HG02610 (cell line): ENCODE measurements around the gene PEX5L.

Experiments used
- ATAC-seq: cut with Tn5 transposase; IDR thresholded peaks from one replicate; pipeline ENCODE4 v1.9.1; 2021; ENCODE audit warnings: mild to moderate bottlenecking, moderate library complexity; ENCODE audit not compliant: unreplicated experiment

Gene PEX5L

DNA sequence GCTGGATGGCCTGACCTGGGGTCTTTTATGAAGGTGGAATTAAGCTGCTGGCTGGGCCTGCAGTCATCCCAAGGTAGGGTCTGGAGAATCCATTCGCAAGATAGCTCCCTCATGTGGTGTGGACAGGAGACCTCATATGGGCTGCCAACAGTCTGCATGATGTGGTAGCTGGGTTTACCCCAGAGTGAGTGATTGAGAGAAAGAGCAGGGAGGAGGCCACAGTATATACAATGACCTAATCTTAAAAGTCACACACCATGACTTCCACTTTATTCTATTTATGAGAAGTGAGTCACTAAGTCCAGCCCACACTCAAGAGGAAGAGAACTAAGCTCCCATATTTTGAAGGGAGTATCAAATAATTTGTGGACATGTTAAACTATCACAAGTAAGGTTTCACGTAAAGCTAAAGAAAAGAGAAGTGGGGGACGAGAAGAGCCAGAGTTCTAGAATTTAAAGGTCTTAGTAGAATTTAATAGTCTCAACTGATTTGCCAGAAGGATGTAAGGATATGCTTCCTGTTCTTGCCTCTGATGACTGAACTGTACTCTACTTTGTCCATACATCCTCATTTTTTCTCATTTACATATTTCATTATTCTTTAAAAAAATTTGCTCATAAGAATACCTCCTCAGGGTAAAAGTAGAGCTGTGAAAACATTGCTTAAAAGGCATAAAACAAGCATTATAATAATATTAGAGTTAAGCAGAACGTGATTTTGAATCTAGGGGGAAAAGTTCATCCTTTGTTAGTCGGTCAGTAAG is 184.4 kb downstream of the PEX5L start:
- peak; percentile 95 for ATAC-seq

DNA sequence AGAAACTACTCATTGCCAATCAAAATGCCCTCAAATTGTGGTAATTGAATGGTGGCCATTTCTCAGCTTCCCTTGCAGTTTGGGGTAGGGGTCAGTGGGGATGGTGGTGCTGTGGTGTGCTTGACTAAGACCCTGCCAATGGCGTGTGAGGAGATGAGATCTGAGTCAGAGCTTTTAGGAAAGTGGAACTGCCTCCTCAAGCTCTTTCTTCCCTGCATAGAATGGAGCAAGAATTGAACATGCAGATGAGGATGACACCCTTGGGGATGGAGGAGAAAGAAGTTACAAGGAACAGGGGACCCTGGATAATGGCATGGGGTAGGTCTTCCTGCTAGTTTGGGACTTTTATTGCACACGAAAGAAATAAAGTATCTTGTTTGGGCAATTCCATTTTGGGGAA is 188.0 kb downstream of the PEX5L start:
- no peak for ATAC-seq

DNA sequence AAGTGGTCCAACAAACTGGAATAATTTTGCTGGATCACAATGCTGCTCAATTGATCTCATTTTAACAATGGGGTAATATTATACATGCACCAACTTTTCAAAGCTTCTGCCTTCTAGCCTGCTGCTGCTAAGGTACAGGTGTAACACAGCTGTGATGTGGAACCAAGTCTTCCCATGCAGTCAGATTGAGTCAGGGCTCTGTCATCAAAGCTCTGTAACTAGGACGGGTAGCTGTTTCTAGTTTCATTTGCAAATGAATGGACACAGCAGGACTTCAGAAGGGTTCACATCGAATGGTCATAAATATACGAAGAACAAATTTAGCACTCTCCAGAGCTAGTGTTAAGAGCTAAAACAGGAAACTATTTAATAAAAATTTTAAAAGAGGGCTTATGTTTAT is 194.7 kb downstream of the PEX5L start:
- ATAC-seq: no peak

DNA sequence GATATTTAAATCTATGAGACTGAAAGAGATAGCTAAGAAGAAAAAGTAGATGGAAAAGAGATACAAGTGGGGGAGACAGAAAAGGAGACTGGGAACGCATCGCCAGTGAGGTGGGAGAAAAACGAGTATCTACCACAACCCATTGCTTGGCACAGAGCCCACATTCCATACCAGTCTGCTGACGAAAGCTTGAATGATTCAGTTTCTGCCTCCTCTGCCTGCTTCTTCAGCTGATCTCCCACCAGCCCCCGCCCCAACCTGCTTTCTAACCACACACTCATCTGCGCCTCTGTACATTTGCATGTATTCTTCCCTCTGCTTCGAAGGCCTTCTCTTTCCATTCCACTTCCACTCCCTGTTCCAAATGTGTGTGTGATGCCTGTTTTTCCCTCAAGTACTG is 195.8 kb downstream of the PEX5L start:
- ATAC-seq: no peak

DNA sequence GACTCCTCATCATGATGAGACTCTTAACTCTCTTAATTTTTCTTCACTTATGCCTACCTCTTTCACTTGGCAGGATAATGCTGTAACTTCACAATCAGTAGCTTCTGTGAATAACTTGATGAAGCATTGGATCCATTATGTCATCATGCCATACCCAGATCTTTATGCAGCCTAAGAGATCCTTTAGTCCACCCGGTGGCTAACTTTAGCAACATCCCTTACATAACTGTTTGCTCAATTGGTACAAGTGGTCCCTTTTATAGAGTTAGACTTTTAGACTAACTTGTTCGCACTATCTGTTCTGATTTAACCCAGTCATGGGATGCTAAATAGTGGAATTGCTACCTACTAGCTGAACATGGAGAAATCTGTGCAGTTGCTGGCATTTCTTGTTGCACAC is 199.4 kb downstream of the PEX5L start:
- ATAC-seq: no peak

DNA sequence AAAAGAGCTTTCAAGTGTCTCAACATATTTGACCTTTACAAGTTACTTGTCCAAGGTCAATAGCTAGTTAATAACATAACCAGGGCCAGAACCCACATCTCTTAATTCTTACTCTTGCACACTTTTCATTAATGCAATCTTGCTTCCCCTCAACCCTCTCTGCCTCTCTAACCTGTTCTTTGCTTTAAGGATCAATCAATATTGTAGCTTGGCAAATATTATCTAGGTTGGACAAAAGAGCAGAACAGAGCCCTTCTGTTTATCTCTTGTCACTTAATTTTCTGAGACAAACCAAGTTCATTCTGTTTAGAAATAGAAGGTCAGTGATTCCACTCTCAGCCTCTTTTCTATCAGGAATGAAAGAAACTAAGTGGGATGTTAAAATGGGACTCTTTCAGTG is 203.4 kb downstream of the PEX5L start:
- ATAC-seq: no peak

DNA sequence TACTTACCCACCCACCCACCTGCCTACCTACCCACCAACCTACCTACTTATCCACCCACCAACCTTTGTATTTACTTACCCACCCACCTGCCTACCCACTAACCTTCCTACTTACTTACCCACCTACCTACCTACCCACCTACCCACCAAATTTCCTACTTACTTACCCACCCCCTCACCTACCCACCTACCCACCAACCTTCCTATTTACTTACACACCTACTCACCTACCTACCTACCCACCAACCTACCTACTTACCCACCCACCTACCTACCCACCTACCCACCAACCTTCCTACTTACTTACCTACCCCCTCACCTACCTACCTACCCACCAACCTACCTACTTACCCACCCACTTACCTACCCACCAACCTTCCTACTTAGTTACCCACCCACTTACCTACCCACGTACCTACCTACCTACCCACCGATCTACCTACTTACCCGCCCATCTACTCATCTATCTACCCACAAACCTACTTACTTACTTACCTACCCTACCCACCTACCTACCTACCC is 204.3 kb downstream of the PEX5L start:
- no peak for ATAC-seq

DNA sequence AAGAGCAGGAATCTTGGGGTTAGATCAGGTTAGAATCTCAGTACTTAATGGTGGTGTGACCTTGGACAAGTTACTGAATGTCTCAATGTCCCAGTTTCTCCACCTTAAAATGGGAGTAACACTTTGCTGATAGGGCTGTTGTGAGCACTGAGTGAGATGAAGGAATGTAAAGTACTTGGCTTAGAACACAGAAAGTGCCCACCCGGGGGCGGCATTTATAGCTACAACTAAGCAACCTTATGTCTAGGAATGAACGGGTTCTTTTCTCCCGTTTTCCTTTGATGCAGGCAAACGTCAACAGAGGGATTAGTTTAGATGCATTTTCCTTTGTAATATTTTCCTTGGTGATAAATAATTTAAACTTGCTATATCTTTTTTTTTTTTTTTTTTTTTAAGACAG is 207.3 kb downstream of the PEX5L start:
- no peak for ATAC-seq

DNA sequence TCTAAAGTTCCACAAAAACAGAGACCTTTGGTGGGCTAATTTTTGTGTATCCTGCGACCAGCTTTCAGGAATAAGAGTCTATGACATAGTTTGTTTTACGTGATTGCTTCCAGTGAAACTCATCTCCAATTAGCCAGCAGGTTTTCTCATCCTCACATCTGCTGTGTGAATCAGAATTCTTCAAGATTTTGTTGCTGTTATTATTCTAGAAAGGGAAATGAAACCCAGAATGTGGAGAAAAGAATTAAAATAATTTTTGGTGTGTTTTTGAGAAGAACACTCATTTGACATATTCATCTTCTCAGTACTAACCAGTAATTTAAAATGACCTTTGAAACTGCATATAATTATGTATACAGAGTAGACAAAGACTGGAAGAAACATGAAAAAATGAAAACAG is 208.0 kb downstream of the PEX5L start:
- no peak for ATAC-seq

DNA sequence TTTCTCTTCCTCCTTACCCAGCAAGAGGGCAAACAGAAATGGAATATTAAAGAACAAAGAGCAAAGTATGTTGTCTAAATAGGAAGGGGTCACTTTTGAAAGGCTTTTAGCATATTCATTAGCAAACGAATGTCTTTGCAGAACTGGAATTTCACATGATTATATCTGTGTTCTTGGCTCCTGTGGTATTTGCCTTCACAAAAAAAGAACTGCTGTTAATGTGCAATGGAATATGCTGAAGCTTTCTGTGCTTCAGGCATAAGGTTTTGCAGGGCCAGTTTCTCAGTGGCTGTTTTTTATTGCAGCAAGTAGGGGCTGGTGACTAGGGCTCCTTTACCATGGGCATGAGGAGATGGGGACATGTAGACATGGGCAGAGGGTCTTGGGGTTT is 210.5 kb downstream of the PEX5L start:
- ATAC-seq: no peak

DNA sequence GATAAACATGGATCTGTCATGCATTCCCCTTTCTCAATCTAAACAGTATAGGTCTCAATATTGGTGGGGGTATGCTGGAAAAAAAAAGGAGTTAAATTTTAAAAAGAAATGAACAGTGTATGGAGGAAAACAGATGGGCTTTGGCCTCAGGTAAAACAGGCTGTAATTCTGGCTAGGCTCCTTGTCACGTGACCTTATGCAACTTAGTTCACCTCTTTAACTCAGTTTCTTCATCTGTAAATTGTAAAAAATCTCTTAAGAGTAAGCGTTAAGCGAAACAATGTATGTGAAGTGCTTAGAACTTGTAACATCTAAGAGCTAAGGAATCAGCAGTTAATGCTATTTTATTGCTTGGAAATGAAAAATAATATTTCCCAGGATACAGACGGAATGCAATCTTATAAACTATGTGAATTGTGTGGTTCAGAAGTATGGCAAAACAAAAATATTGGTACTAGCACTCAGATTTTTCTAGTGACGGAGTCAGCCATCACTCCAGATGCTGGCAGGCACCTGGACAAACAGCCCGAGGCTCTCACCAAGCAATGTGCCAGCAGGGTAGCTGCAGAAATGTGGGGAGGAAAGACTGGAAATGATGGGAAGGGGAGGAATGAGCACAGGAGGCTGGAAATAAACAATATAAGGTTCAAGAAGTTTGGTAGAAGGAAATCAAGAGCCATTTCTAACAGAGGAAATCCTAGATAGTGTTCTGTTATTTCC is 211.1 kb downstream of the PEX5L start:
- ATAC-seq: no peak

DNA sequence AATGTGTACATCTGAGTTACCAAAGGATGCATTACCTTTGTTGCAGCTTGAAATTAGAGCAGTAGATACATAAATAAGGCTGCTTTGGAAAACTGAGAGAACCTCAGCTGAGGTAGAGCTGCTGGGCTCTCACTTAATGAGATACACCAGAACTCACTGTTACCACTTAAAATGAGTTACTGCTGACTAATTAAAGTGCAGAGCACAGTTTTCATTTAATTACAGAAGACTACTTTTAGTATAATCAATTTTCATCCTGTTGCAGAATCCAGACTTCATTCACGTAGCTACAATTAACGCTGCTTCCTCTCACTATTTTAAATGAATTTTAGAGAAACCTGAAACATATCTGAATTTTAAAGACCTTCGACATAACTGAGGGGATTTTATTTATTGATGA is 214.4 kb downstream of the PEX5L start:
- no peak for ATAC-seq

DNA sequence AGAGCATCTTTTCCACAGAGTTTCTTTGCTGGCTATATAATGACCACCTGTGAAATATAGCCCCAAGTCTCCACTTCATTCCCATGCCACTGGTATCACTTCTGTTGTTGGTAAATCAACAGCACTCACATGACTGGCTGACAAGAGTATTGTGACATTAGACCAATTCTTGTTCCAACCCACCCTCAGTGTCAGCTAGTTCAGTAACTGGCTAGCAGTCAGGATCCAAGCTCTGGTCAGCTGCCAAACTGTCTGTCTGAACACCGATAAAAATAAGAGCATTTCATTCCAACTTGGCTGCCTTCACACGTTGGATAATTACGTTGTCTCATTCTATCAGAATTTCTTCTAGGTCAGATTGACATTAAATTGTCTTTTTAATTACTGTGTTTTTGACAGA is 217.4 kb downstream of the PEX5L start:
- no peak for ATAC-seq

DNA sequence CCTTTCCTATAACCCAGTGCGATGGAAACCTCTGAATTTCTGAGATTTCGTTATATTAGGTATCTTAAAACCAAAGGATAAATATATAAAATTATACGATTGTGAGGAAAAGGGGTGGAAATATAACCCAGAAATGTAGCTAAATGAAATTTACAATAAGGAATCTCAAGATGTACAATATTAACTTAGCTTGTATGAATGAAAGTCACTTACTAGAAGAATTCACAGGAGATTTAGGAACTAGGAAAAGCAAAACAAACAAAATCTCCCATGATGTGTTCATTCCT is 224.7 kb downstream of the PEX5L start:
- ATAC-seq: no peak

DNA sequence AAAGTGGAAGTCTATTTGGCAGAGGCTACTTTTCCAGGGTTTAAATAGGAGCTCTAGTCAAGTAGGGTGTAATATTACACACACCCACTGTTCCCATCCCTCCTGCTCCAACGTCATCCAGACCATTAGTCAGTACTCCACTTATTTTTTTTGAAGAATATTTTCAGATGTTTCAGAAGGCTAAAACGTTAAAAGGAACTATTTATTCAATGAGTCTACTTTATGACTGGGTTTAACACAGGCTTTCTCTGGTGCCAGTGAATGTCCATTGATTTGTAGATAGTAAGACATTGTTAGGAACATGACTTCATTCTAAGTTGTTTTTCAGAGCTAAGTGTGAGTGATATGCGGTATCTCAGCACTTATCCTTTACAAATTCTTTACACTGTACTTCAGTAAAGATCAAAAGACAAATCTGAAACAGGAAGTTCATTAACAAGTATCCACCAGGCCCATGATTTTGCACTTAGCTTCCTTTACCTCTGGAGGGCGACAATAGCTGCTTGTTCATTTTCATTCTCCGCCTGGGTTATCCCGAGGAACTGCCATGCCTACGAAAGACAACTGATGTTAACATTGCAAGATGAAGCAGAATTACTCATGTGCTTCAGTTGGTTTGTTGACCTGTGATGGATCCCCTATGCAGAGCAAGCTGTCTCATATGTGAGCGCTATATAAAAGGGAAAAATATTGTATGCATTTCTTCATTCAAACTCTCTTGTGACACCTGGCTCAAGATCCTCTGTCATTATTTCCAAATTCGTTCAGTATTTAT is 225.2 kb downstream of the PEX5L start:
- ATAC-seq: peak; percentile 91

DNA sequence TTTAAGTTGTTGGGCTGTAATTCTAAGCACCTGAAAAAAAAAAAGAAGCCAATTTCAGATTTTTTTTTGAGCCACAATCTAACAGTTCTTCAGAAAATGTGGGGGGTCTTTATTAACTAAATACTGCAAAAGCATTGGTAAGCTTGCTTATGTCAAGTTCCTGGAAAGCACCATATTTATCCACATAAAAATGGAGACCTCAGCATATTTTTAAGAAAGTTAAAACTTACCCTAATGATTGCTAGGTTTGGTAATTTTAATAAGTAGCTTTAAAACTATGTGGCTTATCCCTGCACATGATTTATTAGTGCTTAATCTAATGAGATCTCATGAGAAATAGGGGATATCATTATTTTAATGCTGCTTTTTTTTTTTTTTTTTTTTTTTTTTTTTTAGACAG is 227.1 kb downstream of the PEX5L start:
- no peak for ATAC-seq

DNA sequence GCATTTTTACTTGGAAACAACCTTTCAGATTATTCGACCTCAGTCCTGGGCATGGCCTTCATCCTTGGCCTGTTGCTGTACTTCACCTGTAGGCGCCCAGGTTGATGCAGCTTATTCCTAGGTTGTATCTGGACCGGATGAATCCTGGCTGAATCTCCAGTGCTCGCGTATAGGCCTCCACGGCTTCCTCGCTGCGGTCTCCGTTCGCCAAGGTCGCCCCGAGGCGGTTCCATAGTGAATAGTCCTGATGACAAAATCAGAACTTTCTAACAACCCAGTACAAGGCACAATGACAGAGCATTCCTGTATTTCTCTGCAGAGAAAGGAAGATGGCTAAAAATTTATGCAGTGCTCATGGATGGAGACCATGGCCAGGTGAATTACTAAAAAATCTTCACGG is 229.1 kb downstream of the PEX5L start:
- no peak for ATAC-seq

DNA sequence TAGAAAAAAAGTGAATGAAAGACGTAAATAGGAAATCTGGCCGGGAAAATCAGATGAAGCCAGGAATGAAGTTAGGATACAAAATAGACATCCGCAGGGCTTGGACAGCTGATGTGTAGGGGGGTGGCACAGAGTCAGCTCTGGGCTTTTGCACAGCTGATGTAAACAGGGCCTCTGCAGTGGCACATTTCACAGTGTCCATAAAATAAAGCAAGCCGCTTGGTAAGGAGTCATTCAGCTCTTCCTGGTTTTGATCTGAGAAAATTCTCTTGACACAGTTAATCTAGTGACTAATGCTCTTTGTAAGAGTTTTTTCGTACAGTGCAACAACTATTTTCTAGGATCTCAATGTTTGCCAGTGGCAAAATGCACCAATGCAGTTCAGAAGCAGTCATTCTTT is 230.6 kb downstream of the PEX5L start:
- no peak for ATAC-seq

DNA sequence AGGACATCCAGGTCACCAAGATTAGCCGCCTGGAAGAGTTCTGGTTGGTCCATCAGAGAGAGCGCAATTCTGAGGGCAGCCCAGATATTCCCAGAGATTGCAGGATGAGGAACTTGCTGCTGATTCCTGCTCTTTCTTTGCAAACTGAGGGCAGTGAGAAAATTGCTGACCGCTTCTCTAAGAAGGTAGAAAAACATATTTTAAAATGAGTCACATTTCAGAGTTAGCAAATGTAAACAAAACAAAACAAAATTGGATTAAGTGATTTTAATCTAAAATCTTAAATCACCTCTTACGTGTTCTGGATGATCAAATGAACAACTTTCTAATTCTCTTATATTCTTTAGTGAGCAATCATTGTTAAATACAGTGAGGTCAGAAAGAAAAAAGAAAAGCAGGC is 234.9 kb downstream of the PEX5L start:
- no peak for ATAC-seq

DNA sequence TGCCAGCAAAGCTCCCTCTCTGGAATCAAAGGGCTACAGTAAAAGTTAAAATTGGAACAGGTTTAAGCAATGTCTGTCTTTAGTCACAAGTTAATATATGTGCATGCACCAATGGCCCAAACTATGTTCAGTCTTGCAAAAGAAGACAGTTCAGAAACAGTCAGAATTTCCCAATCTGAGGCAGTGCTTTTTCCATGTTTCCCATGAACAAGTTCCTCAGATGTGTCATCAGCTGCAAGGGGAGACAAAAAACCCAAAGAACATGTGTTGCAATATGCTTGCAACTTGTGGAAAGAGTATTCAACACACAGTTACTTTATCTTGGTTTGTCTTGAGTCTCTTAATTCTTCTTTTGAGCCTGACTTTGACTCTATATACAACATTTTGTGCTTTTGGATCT is 235.5 kb downstream of the PEX5L start:
- ATAC-seq: no peak

DNA sequence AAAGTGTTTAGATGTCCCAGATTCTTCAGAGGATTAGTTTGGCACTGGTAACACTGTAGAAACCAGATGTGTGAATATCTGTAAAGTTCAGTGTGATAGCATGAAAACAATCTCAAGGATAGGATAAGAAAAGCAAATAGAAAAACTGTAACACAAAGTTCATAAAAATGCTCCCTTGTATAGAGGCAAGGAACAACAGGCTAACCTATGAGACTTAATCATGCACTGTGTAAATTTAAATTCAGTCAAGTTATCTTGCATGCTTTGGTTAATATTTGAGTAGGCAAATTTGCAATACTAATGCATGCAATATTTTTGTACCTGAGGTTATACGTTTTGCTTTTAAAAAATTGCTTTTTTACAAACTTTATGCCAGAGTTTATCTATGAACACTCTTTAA is 239.5 kb downstream of the PEX5L start:
- no peak for ATAC-seq

DNA sequence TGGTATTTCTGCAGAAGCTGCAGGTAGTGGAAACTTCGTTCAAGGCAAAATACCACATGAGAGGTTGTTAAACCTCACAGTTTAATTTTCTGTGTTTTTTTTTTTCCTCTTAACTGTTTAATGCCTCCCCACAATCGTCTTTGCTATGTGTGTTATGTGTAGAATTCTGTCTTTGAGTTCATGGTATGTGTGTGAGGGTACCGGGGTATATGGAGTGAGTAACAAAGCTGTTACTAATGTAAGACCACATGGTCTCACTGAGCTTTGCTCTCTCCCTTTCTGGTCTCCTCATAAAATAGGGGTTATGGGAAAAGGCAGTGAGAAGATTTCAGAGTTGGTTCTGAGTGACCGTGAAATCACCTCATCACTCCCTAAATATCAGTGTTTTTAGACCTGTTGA is 240.3 kb downstream of the PEX5L start:
- ATAC-seq: no peak
